ENCODE results near the gene OR9Q1.
"Not testable (repeated sequence)": the region's sequence is repeated elsewhere in the genome, so short reads cannot be mapped to it uniquely, and the experiment has no call there.

OR9Q1 gene

GRCh38 chr11:58023435-58023931 is at the start of gene OR9Q1:
OR9Q1 (plus strand) TSS chr11:58023881; CDS start chr11:58179445, 155,564 bp downstream.
- DNase-seq: no peak

- no peak for DNase-seq
Observed at GRCh38 chr11:57974132-57974531, 49.5 kb upstream of the OR9Q1 start.

- no peak for DNase-seq
Observed at GRCh38 chr11:57974848-57975601, 48.7 kb upstream of the OR9Q1 start.

GRCh38 chr11:57977709-57978108 is 46.0 kb upstream of the OR9Q1 start:
- no peak for DNase-seq

GRCh38 chr11:57978686-57979531 is 44.8 kb upstream of the OR9Q1 start:
- DNase-seq: no peak

- no peak for DNase-seq
Observed at GRCh38 chr11:57979532-57980079, 44.1 kb upstream of the OR9Q1 start.

- DNase-seq: no peak
Observed at GRCh38 chr11:57980201-57980600, 43.5 kb upstream of the OR9Q1 start.

GRCh38 chr11:57981536-57981935 is 42.1 kb upstream of the OR9Q1 start:
- DNase-seq: no peak

- no peak for DNase-seq
Observed at GRCh38 chr11:57982776-57983175, 40.9 kb upstream of the OR9Q1 start.

GRCh38 chr11:57983191-57983590 is 40.5 kb upstream of the OR9Q1 start:
- DNase-seq: no peak

- DNase-seq: not testable (repeated sequence)
Observed at GRCh38 chr11:57999523-57999922, 24.2 kb upstream of the OR9Q1 start.

- DNase-seq: not testable (repeated sequence)
Observed at GRCh38 chr11:58000021-58000420, 23.7 kb upstream of the OR9Q1 start.

GRCh38 chr11:58000699-58001098 is 23.0 kb upstream of the OR9Q1 start:
- DNase-seq: no peak

GRCh38 chr11:58003036-58003435 is 20.6 kb upstream of the OR9Q1 start:
- DNase-seq: no peak

GRCh38 chr11:58003591-58003990 is 20.1 kb upstream of the OR9Q1 start:
- DNase-seq: no peak

GRCh38 chr11:58004664-58005063 is 19.0 kb upstream of the OR9Q1 start:
- no peak for DNase-seq

- DNase-seq: no peak
Observed at GRCh38 chr11:58006940-58007339, 16.7 kb upstream of the OR9Q1 start.

GRCh38 chr11:58011771-58012170 is 11.9 kb upstream of the OR9Q1 start:
- DNase-seq: no peak

- DNase-seq: no peak
Observed at GRCh38 chr11:58024601-58025091, 965 bp downstream of the OR9Q1 start.

- DNase-seq: no peak
Observed at GRCh38 chr11:58027341-58027740, 3.7 kb downstream of the OR9Q1 start.

- DNase-seq: no peak
Observed at GRCh38 chr11:58028687-58029411, 5.2 kb downstream of the OR9Q1 start.

- DNase-seq: no peak
Observed at GRCh38 chr11:58030653-58031052, 7.0 kb downstream of the OR9Q1 start, which contains the start of gene OR6Q1. OR6Q1 (plus strand) TSS chr11:58030953; CDS start chr11:58030953, 0 bp downstream.

- DNase-seq: no peak
Observed at GRCh38 chr11:58034471-58034870, 10.8 kb downstream of the OR9Q1 start.
